CD4-positive, alpha-beta memory T cell (primary cell): ENCODE data around the gene ZNF69. TPM values are rescaled to one million over a fixed set of nuclear protein-coding genes. Genes with fewer than 3 reads are reported as not detected.
"Not testable (repeated sequence)": the region's sequence is repeated elsewhere in the genome, so short reads cannot be mapped to it uniquely, and the experiment has no call there.

Experiments used
- CTCF ChIA-PET: fragments of 350-600 bp; sonication (Branson Sonifier 250); formaldehyde crosslinking; loops from one replicate; lab custom pipeline; 2021; ENCODE audit warnings: inconsistent platforms; ENCODE audit not compliant: partially characterized antibody; lab: Charles Lee
- POLR2A ChIA-PET: fragments of 350-600 bp; sonication (Branson Sonifier 250); formaldehyde crosslinking; loops from one replicate; lab custom pipeline; 2021; ENCODE audit not compliant: partially characterized antibody; lab: Charles Lee
- DNase-seq, 5 donors: peaks; one replicate each; pipeline versions ENCODE4 v3.0.0 to v3.0.0-alpha.2; 2020 to 2022; ENCODE audit warnings: mixed read lengths in 1 of 5
- H3K27ac ChIP-seq: one replicate; pipeline ENCODE4 v1.7.0; 2013; ENCODE audit warnings: low read depth, low read length
- H3K27me3 ChIP-seq: 2 replicates; pipeline ENCODE4 v1.7.0; 2013; ENCODE audit warnings: mild to moderate bottlenecking, low read length, moderate library complexity; ENCODE audit not compliant: insufficient read depth
- H3K36me3 ChIP-seq: 2 replicates; pipeline ENCODE4 v1.7.0; 2013; ENCODE audit warnings: mild to moderate bottlenecking, low read length, moderate library complexity; ENCODE audit not compliant: insufficient read depth
- H3K4me1 ChIP-seq: 2 replicates; pipeline ENCODE4 v1.7.0; 2013; ENCODE audit warnings: mild to moderate bottlenecking, low read length, moderate library complexity; ENCODE audit not compliant: insufficient read depth
- H3K4me3 ChIP-seq, 2 donors: one replicate each; pipeline ENCODE4 v1.7.0; 2013; ENCODE audit warnings: low read length in 2 of 2, mild to moderate bottlenecking in 1 of 2
- H3K9me3 ChIP-seq, 2 donors: one replicate each; pipeline ENCODE4 v1.7.0; 2013; ENCODE audit warnings: low read length in 2 of 2, control low read depth in 1 of 2; ENCODE audit not compliant: control insufficient read depth in 1 of 2
- H3K27ac Mint-ChIP-seq, 7 donors: one replicate each; pipeline ENCODE4 v1.8.0; 2020 to 2021; ENCODE audit warnings: mixed read lengths in 7 of 7, mild to moderate bottlenecking in 6 of 7, inconsistent platforms in 3 of 7, moderate library complexity in 3 of 7
- H3K27me3 Mint-ChIP-seq, 2 donors: one replicate each; pipeline ENCODE4 v1.8.0; 2020 to 2021; ENCODE audit warnings: mixed read lengths in 2 of 2
- H3K36me3 Mint-ChIP-seq, 2 donors: one replicate each; pipeline ENCODE4 v1.8.0; 2020 to 2021; ENCODE audit warnings: mixed read lengths in 2 of 2, inconsistent platforms in 1 of 2, mild to moderate bottlenecking in 1 of 2
- H3K4me1 Mint-ChIP-seq, 4 donors: one replicate each; pipeline ENCODE4 v1.8.0; 2020 to 2021; ENCODE audit warnings: mixed read lengths in 4 of 4, mild to moderate bottlenecking in 1 of 4
- H3K4me3 Mint-ChIP-seq, 8 donors: one replicate each; pipeline ENCODE4 v1.8.0; 2020 to 2021; ENCODE audit warnings: mixed read lengths in 8 of 8, mild to moderate bottlenecking in 7 of 8, moderate library complexity in 6 of 8, inconsistent platforms in 3 of 8
- H3K9me3 Mint-ChIP-seq, 8 donors: one replicate each; pipeline ENCODE4 v1.8.0; 2020 to 2021; ENCODE audit warnings: mixed read lengths in 8 of 8, mild to moderate bottlenecking in 5 of 8, inconsistent platforms in 3 of 8, moderate library complexity in 1 of 8
- intact Hi-C: fragments of 100-400 bp; cut with micrococcal nuclease; formaldehyde crosslinking; loops from one replicate; pipeline ENCODE4 v1.15.1; 2023
- polyA plus RNA-seq, 2 donors: library from polyadenylated mRNA; unstranded; fragments of 300-500 nt; fragmentation: Illumina TruSeq; gene quantifications; one replicate each; pipeline ENCODE4 v1.2.3, GENCODE V29; 2021
- total RNA-seq, 2 experiments: library from RNA; stranded (reverse); gene quantifications; one replicate each; pipeline ENCODE4 v1.2.3, GENCODE V29; 2021

Gene ZNF69
- total and polyA plus RNA-seq, 4 experiments from 2014 or later = 0.57 to 8.5 (median 5.3) TPM

DNA sequence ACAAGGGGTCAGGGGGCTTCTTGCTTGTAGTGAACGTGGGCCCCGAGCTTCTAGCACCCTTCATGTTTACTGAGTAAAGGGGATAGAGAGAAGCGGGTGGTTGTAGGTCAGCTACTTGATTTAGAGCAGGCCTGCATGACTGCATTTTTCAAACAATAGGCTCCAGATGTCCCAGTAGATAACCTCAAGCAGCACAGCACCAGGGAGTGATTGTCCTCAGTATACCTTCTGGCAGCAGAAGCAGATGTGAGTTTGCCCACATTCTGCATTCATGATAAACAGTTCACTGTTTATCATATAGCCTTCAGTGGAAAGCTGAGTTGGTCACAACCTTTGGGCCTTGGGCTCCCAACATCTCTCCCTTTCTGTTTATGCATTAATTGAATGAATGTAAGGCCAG is 34.2 kb upstream of the ZNF69 start:
- POLR2A ChIA-PET = no interaction called here
- CTCF ChIA-PET = no interaction called here
- H3K9me3 Mint-ChIP-seq = peaks cover 3 to 48% (median 34%) of the 10 kb centered on the region in 8 donors
- no peak overlapping the region for H3K4me3 Mint-ChIP-seq
- no peak for DNase-seq
- peaks cover 11 to 19% (median 12%) of the 10 kb centered on the region in 4 donors for H3K4me1 Mint-ChIP-seq
- intact Hi-C loops = no loop called here
- Histone ChIP-seq H3K4me3 (no peak overlapping the region), H3K9me3 (peaks cover 0 to 8% of the 10 kb centered on the region in 2 donors), H3K27me3 (no peaks in the 10 kb centered on the region), H3K27ac (no peak overlapping the region), H3K36me3 (no peaks in the 10 kb centered on the region), H3K4me1 (peaks cover 14% of the 10 kb centered on the region)
- peaks cover 40 to 53% of the 10 kb centered on the region in 2 donors for H3K36me3 Mint-ChIP-seq
- H3K27ac Mint-ChIP-seq = no peak overlapping the region
- no peaks in the 10 kb centered on the region for H3K27me3 Mint-ChIP-seq

DNA sequence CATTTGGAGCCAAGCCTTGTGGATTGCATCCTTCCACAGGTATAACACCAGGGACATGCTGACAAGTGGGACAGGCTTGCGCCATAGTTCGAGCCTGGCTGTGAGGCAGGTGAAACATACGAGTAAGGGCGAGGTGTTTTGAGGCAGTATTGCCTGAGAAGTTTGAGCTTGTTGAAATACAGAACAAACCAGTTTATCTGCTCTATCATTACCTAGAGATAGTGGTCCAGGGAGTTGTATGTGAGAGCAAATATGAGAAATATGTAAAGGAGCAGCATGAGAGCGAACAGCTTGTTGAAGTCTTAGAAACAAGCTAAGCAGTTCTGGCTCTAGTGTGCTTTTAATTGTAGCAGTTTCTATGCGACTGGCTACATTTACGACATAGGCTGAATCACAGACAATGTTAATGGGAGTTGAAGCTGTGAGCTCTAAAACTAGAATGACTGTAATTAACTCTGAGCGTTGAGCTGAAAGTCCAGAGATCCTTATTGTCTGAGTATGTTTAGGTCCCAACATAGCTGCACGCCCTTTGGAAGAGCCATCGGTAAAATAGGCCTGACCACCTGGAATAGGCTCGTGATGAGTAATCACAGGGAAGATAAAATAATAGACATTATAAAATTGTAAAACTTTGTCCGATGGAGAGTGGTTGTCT is 30.9 kb upstream of the ZNF69 start:
- Mint-ChIP-seq H3K27me3 (no peaks in the 10 kb centered on the region), H3K36me3 (peaks cover 34 to 76% of the 10 kb centered on the region in 2 donors), H3K9me3 (peaks cover 3 to 73% (median 64%) of the 10 kb centered on the region in 8 donors), H3K4me1 (no peaks in the 10 kb centered on the region), H3K27ac (no peak overlapping the region), H3K4me3 (no peak overlapping the region)
- H3K9me3 ChIP-seq = peaks cover 0 to 25% of the 10 kb centered on the region in 2 donors
- H3K27ac ChIP-seq = no peak overlapping the region
- DNase-seq = no peak
- intact Hi-C loops = no loop called here
- CTCF ChIA-PET = interaction anchor here (1.6 kb wide), 1 partner anchor 59 kb away, joined by 3 read pairs; no protein-coding TSS in a partner anchor
- H3K36me3 ChIP-seq = no peaks in the 10 kb centered on the region
- H3K27me3 ChIP-seq = no peaks in the 10 kb centered on the region
- no peak overlapping the region for H3K4me3 ChIP-seq
- POLR2A ChIA-PET = no interaction called here
- H3K4me1 ChIP-seq = no peaks in the 10 kb centered on the region

DNA sequence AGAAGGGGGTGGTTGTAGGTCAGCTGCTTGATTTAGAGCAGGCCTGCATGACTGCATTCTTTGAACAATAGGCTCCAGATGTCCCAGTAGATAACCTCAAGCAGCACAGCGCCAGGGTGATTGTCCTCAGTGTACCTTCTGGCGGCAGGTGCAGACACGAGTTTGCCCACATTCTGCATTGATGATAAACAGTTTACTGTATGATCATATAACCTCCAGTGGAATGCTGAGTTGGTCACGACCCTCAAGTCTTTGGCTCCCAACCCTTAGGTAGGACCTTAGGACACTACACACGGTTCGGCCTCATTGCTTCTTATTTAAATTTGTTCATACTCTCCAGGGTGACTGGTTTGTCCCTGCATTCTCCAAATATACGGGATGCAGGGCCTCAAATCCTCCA is 26.9 kb upstream of the ZNF69 start:
- Histone ChIP-seq H3K9me3 (peaks cover 0 to 28% of the 10 kb centered on the region in 2 donors), H3K27me3 (no peaks in the 10 kb centered on the region), H3K4me1 (no peaks in the 10 kb centered on the region), H3K4me3 (no peak overlapping the region), H3K27ac (no peak overlapping the region), H3K36me3 (no peaks in the 10 kb centered on the region)
- Mint-ChIP-seq H3K9me3 (peaks cover 3 to 98% (median 88%) of the 10 kb centered on the region in 8 donors), H3K27me3 (no peaks in the 10 kb centered on the region), H3K27ac (no peak overlapping the region), H3K4me1 (no peaks in the 10 kb centered on the region), H3K4me3 (no peak overlapping the region), H3K36me3 (peaks cover 42 to 86% of the 10 kb centered on the region in 2 donors)
- intact Hi-C loops = no loop called here
- POLR2A ChIA-PET = no interaction called here
- no peak for DNase-seq
- CTCF ChIA-PET = no interaction called here

DNA sequence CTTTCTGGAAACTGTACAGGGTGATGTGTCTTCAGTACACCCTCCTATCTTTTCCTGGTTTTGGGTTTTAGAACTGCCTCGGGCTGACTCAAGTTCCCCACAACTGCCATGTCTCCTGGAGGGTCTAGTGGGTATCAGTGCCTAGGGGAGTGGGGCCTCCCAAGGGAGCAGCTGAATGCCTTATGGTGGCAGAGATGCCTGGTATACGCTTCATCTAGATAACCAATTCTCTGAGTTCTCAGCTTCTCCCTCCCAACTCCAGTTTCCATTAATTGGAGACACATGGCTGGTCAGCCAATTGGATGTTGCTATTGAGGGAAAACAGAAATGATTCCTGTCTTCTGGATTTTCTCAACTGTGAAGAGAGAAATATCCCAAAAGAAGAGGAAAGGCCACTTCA is 26.3 kb upstream of the ZNF69 start:
- Mint-ChIP-seq H3K4me1 (no peaks in the 10 kb centered on the region), H3K36me3 (peaks cover 45 to 86% of the 10 kb centered on the region in 2 donors), H3K9me3 (peaks cover 3 to 98% (median 88%) of the 10 kb centered on the region in 8 donors), H3K27me3 (no peaks in the 10 kb centered on the region), H3K27ac (no peak overlapping the region), H3K4me3 (no peak overlapping the region)
- Histone ChIP-seq H3K36me3 (peaks cover 5% of the 10 kb centered on the region), H3K4me3 (no peak overlapping the region), H3K9me3 (peaks cover 0 to 28% of the 10 kb centered on the region in 2 donors), H3K27ac (no peak overlapping the region), H3K27me3 (no peaks in the 10 kb centered on the region), H3K4me1 (no peaks in the 10 kb centered on the region)
- intact Hi-C loops = no loop called here
- CTCF ChIA-PET = no interaction called here
- no peak for DNase-seq
- POLR2A ChIA-PET = no interaction called here

DNA sequence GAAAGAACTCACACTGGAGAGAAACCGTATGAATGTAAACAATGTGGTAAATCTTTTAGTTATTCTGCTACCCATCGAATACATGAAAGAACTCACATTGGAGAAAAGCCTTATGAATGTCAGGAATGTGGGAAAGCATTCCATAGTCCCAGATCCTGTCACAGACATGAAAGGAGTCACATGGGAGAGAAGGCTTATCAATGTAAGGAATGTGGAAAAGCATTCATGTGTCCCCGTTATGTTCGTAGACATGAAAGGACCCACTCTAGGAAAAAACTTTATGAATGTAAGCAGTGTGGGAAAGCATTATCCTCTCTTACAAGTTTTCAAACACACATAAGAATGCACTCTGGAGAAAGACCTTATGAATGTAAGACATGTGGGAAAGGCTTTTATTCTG is 19.8 kb upstream of the ZNF69 start:
- peaks cover 0 to 36% of the 10 kb centered on the region in 2 donors for H3K9me3 ChIP-seq
- H3K27ac ChIP-seq, H3K4me3 ChIP-seq, H3K4me1 ChIP-seq, H3K27me3 Mint-ChIP-seq, H3K27ac Mint-ChIP-seq, H3K4me3 Mint-ChIP-seq, intact Hi-C loops, H3K27me3 ChIP-seq, POLR2A ChIA-PET, DNase-seq, H3K4me1 Mint-ChIP-seq, CTCF ChIA-PET: not testable (repeated sequence)
- peaks cover 13% of the 10 kb centered on the region for H3K36me3 ChIP-seq
- Mint-ChIP-seq H3K36me3 (peaks cover 50 to 58% of the 10 kb centered on the region in 2 donors), H3K9me3 (peaks cover 0 to 96% (median 85%) of the 10 kb centered on the region in 8 donors)

DNA sequence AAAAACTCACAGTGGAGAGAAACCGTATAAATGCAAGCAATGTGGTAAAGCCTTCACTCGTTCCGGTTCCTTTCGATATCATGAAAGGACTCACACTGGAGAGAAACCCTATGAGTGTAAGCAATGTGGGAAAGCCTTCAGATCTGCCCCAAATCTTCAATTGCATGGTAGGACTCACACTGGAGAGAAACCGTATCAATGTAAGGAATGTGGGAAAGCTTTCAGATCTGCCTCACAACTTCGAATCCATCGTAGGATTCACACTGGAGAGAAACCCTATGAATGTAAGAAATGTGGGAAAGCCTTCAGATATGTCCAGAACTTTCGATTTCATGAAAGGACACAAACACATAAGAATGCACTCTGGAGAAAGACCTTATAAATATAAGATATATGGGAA is 19.4 kb upstream of the ZNF69 start:
- Mint-ChIP-seq H3K4me3 (no peak overlapping the region), H3K27me3 (peaks cover 0 to 2% of the 10 kb centered on the region in 2 donors), H3K36me3 (peaks cover 49 to 56% of the 10 kb centered on the region in 2 donors), H3K4me1 (no peaks in the 10 kb centered on the region), H3K27ac (no peak overlapping the region), H3K9me3 (peaks cover 0 to 92% (median 83%) of the 10 kb centered on the region in 8 donors)
- no peaks in the 10 kb centered on the region for H3K27me3 ChIP-seq
- peaks cover 0 to 36% of the 10 kb centered on the region in 2 donors for H3K9me3 ChIP-seq
- DNase-seq = no peak
- H3K4me3 ChIP-seq = no peak overlapping the region
- peaks cover 13% of the 10 kb centered on the region for H3K36me3 ChIP-seq
- H3K4me1 ChIP-seq = no peaks in the 10 kb centered on the region
- no peak overlapping the region for H3K27ac ChIP-seq
- intact Hi-C loops = no loop called here
- ChIA-PET CTCF (no interaction called here), POLR2A (no interaction called here)

DNA sequence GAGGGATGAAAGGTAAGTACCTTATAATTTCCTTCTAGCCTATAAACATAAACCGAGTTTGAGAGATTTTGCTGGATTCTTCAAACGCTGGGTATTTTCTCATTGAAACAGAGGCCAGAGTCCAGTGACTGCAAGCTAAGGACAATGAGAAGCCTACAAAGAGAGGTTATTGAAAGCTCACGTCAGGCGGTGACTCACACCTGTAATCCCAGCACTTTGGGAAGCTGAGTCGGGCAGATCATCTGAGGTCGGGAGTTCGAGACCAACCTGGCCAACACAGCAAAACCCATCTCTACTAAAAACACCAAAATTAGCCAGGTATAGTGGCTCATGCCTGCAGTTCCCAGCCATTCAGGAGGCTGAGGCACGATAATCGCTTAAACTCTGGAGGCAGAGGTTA is 15.0 kb upstream of the ZNF69 start:
- intact Hi-C loops = no loop called here
- Histone ChIP-seq H3K27ac (no peak overlapping the region), H3K9me3 (peaks cover 0 to 26% of the 10 kb centered on the region in 2 donors), H3K36me3 (peaks cover 2% of the 10 kb centered on the region), H3K4me1 (no peaks in the 10 kb centered on the region), H3K27me3 (no peaks in the 10 kb centered on the region), H3K4me3 (no peak overlapping the region)
- H3K9me3 Mint-ChIP-seq = peaks cover 0 to 53% (median 46%) of the 10 kb centered on the region in 8 donors
- ChIA-PET POLR2A (no interaction called here), CTCF (interaction anchor here (0.6 to 0.9 kb wide), 2 partner anchors 20 to 36 kb away, joined by 3 to 5 read pairs; no protein-coding TSS in a partner anchor)
- no peak overlapping the region for H3K27ac Mint-ChIP-seq
- no peak overlapping the region for H3K4me3 Mint-ChIP-seq
- peaks cover 16% of the 10 kb centered on the region in 2 donors for H3K36me3 Mint-ChIP-seq
- H3K27me3 Mint-ChIP-seq = peaks cover 0 to 2% of the 10 kb centered on the region in 2 donors
- DNase-seq = no peak
- H3K4me1 Mint-ChIP-seq = no peaks in the 10 kb centered on the region
